Measurements from ENCODE around the gene XIST.
"Not testable (repeated sequence)": the region's sequence is repeated elsewhere in the genome, so short reads cannot be mapped to it uniquely, and the experiment has no call there.

The XIST gene
- 0 to 6.5 (median 0) reads per million in 17 experiments for total RNA-seq

DNA sequence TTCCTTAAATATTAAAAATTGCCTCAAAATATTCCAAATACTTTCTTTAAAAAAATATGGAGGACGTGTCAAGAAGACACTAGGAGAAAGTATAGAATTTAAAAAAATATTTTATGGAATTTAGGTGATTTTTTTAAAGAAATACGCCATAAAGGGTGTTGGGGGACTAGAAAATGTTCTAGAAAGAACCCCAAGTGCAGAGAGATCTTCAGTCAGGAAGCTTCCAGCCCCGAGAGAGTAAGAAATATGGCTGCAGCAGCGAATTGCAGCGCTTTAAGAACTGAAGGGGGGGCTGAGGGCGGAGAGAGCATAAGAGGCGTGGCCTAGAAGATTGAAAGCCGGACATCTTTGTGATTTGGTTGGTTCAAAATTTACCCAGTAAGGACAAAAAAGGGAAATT, at the start of gene XIST:
XIST (minus strand) TSS at position 248 of the 400 bp plus-strand sequence.
- DNase-seq: no peak

DNA sequence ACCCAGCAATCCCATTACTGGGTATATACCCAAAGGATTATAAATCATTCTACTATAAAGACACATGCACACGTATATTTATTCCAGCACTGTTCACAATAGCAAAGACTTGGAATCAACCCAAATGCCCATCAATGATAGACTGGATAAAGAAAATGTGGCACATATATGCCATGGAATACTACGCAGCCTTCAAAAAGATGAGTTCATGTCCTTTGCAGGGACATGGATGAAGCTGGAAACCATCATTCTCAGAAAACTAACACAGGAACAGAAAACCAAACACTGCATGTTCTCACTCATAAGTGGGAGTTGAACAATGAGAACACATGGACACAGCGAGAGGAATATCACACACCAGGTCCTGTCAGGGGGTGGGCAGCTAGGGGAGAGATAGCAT, 45.8 kb upstream of the XIST start:
- DNase-seq: not testable (repeated sequence)

DNA sequence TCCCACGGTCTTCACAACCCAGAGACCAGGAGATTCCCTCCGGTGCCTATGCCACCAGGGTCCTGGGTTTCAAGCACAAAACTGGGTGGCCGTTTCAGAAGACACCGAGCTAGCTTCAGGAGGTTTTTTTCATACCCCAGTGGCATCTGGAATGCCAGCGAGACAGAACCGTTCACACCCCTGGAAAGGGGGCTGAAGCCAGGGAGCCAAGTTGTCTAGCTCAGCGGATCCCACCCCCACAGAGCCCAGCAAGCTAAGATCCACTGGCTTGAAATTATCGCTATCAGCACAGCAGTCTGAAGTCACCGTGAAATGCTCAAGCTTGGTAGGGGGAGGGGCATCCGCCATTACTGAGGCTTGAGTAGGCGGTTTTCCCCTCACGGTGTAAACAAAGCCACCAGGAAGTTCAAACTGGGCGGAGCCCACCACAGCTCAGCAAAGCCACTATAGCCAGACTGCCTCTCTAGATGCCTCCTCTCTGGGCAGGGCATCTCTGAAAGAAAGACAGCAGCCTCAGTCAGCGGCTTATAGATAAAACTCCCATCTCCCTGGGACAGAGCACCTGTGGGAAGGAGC, 40.1 kb upstream of the XIST start:
- DNase-seq: not testable (repeated sequence)

DNA sequence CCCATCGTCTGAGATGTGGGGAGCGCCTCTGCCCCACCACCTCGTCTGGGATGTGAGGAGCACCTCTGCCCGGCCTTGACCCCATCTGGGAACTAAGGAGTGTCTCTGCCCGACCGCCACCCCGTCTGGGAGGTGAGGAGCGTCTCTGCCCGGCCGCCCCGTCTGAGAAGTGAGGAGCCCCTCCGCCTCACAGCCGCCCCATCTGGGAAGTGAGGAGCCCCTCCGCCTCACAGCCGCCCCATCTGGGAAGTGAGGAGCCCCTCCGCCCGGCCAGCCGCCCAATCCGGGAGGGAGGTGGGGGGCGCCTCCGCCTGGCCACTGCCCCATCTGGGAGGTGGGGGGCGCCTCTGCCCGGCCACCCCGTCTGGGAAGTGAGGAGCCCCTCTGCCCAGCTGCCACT, 29.7 kb upstream of the XIST start:
- not testable (repeated sequence) for DNase-seq

DNA sequence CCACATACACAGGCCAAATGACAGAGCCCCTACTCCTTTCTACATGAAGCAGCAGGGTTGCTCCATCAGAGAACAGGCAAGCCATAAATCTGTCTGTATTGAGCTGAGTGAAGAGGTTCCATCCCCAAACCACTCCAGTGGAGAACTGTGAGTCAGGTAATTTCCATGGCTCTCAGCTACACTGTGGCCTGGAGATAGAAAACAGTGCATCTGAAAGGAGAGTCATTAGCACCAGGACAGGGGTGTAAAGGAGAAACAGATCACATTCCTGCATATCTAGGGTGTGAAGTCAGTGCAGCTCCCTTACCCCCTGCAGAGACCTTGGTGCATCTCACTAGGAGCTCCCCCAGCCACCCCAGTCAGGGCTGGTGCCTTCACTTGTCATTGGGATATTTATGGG, 25.2 kb upstream of the XIST start:
- DNase-seq: no peak

DNA sequence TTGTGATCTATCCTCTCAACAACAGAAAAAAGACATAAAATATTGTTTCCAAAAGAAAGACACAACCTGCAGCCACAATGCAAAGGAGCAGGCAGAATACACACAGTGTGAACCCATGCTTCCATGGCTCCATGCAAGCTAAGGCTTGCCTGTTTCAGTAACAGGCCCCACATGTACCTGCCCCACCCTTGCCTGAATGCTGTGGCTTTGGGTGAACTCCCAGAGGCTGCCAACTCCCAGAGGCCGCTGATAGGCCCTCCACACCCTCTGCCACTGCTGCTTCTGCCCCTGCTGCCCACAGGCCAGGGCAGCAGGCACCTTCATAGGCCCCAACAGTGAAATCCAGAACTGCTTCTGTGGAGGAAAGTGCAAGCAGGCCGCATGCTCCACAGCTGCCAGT, 24.4 kb upstream of the XIST start:
- DNase-seq: no peak

DNA sequence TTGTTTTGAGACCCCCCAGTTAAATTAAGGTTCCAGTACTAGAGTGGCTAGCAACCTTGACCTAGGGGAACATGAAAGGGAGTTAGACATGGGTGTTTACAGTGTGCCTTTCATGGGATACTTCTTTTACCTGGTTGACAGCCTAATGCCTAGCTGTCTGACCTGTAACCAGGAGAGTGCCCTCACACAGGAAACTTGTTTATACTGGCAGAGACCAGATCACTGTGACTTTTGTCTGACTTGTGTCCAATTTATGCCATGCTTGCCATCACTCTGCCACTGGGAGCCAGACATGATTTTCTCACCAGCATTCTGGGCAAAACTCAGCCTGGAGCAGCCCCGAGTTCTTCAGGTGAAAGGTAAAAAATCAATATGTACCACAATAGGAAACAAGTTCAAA, 16.4 kb upstream of the XIST start:
- DNase-seq: no peak

DNA sequence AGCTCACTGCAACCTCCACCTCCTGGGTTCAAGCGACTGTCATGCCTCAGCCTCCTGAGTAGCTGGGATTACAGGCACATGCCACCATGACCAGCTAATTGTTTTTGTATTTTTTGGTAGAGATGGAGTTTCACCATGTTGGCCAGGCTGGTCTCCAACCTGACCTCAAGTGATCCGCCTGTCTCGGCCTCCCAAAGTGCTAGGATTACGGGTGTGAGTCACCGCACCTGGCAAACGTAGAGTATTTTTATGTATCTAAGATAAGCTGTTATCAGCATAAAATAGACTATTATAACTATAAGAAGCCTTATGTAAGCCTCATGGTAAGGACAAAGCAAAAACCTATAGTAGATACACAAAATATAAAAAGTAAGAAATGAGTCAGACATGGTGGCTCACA, 14.6 kb upstream of the XIST start:
- DNase-seq: no peak

DNA sequence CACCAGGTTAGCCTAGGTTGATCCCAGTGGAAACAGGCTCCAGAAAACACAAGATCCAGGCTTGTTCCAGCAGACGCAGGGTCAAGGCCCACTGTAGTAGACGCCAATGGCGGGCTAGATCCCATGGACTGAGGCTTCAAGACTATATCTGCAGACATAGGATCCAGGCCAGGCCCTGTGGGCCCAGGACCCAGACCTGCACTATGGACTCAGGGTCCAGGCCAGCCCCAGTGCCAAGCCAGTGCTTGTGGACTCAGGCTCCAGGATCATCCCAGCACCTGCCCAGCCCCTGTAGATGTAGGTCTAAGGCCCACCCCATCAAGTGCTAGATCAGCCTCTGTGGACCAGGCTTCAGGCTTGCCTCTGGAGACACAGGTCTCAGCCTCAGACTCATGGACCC, 11.3 kb upstream of the XIST start:
- DNase-seq: no peak

DNA sequence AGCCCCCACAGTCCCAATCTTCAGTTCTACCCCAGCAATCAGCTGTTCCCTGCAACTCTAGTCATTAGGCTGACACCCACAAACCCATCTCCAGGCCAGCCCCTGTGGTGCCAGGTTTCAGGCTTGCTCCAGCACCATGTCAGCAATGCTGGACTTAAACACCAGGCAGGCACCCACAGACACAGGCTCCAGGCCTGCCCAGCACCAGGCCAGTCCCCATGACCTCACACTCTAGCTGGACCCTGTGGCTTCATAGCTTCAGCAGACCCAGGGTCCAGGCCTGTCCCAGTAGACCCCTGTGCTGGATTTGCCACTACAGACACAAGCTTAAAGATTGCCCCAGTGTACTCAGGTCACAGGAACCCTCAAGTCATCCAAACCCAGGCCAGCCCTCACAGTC, 10.8 kb upstream of the XIST start:
- DNase-seq: no peak

DNA sequence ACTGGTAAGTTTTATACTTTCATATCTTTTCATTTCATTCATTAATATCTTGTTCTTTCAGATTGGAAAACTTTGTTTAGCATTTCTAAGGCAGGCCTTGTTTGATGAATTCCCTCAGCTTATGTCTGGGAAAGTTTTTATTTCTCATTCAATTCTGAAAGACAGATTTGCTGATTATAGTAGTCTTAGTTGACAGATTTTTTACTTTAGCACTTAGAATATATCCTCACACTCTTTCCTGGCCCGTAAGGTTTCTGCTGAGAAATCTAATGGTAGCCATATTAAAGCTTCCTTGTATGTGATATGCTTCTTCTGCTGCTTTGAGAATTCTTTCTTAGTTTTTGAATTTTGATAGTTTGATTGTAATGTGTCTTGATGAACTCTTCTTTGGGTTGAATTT, 7.1 kb upstream of the XIST start:
- DNase-seq: no peak

DNA sequence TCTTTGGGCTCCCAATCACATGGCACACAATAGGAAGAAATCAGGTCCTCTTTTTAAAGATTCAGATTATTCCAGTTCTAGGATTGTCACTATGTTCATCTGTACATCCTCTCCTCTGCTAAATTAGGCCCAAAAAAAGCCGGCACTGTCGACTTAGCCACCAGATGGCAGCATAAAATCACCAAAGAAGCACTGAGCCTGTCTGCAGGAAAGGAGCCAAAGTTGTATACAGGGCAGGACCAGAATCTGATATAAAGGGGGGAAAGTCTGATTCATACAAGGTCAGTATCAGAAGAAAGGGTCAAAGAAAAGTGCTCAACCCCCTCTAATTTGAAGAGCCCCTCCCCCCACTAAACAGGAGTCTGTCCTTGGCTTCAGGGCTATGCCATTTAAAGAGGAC, 3.0 kb upstream of the XIST start:
- peak; percentile 60 to 73 (median 64) for DNase-seq

DNA sequence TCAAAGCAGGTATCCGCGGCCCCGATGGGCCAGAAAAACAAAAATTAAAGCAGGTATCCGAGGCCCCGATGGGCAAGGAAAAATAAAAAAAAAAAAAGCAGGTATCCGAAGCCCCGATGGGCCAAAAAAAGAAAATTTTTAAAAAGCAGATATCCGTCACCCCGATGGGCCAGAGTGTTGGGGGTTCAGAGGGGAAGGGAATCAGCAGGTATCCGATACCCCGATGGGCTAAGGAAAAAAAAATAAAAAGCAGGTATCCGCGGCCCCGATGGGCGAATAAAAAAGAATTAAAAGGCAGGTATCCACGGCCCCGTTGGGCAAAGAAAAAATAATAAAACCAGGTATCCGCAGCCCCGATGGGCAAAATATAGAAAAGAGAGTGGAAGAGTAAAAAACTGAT, 492 bp downstream of the XIST start:
- DNase-seq: no peak

DNA sequence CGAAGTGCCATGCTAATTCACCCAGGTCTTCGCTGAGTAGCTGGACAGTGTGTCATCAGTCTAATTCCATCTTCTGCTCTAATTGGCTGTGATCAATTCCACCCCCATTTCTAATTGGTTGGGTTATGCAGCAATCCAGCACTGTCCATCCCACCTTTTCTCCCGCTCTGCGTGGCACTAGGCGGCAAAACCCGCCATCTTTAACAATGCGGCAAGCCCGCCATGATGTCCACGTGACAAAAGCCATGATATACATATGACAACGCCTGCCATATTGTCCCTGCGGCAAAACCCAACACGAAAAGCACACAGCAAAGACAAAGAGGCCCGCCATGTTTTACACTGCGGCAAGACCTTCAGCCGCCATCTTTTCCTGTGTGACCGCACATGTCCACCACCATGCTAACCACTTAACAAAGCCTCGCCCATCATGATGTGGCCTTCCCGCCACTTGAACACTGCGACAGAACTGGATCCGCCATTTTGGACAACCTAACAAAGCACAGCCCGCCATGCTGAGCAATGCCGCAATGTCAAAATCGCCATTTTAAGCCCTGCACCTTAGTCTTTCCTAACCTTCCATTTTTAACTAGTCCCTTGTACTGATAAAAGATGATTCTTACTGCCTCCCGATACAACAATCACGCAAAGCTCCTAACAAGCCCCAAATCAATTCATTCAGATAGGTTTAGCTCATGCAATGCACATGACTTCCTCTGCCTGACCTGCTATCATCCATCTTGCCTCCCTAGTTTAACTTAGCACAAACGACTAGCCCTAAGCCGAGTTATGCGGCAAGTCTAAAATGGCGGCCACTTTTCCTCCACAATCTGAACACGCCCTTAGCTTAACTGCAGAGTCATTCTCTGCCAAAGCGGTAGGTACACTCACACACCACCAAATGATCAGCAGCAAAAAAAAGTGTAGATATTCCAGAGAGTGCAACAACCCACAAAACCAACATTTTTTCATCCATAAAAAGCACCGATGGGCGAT, 1.2 kb downstream of the XIST start:
- no peak for DNase-seq

DNA sequence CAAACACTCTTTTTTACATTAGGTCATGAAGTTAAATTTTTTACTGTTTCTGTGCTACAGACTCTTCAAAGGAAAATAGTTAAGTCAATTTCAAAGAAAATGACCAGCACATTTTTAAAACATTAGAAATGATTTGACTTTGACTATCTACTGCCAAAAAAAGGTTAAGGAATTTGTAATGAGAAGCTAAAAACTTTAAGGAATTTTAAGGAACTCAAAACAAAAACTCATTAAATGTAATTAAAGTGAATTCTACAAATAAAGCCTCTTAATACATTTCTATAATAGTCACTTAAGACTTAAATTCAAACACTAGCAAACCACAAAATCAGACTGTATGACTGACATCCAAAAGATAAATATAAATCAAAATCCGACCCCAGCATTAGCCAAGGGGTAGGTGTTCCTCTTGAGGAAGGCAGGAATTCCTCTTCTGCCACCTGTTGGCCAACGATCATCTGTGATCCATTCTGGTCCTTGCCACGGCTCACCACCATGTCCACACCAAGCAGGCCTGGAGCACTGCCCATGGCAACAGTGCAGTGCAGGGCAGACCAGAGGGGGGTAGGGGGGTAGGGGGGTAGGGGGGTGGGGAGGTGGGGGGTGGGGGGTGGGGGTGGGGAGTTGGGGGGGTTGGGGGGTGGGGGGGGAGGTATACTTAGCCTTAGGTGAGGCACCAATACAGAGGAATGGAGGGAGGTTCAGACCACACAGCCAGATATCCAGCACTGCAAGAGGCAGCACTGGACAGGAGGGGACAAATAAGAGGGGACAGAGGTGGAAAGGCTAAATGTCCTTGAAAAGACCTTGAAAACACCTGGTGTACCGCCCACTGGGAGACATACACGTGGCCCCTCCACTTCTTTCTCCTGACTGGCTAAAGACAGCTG, 2.1 kb downstream of the XIST start:
- peak in 3 of 4 experiments; percentile 1 to 4 (median 4) for DNase-seq

DNA sequence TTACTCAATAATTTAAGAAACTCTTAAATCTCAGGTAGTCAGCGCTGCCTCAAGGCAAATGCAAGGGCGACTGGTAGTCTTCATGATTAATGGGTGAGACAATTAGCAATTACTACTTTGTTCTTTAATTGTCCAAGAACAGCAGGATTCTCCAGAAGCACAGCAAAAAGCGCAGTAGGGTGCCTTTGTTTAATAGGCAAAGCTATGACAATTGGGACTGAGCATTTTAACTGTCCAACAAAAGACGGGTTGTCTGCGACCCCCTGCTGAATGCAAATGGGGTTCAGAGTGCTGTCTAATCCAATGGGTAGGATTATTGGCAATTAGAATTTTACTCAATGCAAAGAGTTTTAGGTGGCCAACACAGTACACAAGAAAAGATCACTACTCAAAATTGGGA, 3.4 kb downstream of the XIST start:
- DNase-seq: no peak

DNA sequence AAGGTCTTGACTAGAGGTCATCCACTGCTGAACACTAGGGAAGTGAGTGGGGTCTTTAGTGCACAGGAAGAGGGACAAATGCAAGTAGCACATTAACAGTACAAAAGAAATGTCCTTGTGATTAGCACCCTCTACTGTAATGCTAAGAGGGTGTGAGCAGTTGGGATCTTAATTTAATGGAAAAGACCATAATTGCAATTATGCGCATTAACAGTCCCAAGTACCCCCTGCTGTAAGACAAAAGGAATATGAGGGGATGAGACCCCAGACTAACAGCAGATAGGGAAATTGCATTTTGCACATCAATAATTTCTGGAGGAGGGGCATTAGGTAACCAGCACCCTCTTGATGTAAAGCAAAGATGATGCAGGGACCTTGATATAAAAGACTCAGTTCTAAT, 4.5 kb downstream of the XIST start:
- DNase-seq: no peak

DNA sequence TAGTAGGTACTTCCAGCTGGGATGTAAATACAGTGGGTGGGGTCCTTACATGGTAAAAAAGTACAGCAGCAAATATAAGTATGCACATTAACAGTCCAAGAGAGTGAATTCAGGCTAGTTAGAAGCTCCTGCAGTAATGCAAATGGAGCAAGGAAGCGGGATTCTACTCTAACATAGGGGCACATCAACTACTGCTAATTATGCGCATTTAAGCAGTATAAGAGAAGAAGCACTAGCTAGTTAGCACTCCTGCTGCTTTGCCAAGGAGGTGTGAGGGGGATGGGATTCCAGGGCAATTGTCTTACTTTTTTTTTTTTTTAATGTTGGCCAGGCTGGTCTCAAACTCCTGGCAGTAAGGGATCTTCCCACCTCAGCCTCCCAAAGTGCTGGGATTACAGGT, 5.4 kb downstream of the XIST start:
- DNase-seq: no peak

DNA sequence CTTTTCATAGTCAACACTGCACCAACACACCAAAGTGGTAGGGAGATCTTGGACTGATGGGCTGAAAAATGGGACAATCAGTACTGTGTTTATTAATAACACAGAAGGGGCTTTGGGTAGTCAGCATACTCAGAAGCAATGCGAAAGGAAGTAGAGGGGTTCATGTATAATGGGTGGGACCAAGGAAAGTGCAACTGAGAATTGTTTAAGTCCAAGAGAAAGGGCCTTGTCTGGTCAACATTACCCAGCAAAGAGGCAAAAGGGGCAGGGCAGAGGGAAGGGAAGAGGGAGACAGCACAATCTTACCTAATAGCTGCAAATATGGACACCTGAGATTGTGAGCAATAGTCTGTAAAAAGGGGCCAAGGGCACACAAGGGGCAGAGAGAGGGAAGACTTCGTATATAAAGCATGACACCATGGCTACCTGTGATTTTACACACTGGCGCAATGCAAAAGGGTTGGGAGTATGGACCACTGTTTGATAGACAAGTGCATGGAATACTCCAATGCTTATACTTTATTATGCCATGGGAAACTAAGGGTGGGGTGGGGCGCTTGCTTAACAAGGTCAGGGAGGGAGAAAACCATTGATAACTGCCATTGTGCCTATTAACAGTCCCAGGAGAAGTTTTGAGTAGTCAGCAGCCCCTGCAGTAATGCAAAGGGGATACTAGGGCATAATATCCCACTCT, 9.8 kb downstream of the XIST start:
- no peak for DNase-seq

DNA sequence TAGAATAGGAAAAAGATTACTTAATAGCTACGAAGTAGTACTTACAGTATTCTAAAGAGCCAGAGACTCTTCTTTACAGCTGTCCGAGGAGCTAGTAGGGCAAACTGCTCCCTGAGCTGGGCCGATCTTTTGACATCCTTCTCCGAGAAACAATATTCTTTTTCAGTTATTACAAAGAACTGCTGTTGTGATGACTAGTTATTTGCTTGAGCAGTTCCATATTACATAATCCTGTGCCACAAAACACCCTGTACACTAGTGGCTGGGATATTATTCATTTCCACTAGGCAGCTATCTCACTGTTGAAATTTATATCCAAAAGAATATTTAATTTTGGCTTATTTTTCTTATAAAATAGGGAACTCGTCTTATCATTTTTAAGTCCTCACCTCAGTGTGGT, 11.2 kb downstream of the XIST start:
- no peak for DNase-seq

DNA sequence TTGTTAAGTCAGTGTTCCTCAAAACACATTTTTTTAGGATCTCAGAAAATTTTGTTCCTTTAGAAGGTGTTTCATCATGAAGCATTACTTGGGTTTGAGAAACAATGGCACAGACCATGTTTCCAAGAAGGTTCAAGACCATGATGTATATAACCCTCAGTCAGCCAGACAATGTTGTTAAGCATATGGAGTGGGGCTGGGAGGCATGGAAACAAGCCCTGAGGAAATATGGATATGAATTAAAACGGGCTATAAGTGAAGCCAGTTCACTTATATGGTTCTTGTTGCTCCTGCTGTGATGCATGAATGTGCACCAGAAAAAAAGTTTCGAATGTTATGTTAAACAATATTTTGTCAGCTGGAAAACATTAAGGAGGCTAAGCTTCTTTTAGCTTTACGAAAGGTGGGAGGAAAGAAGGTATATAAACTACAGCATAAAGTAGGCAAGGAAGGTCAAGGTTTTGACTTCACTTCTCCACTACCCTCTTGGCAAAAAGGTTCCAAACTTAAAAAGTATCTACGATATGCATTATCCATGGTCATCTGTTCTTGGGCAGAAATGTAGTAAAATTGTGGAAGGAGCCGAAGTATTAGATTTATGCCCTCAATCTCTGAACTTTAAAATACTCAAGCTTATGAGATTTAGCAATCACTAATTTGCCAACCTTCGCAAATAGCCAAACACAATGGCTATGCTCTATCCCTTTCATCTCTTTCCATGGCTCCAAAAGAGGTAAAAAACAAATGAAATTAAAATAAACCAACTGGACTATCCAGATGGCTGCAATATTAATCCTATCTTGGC, 12.2 kb downstream of the XIST start:
- DNase-seq: no peak

DNA sequence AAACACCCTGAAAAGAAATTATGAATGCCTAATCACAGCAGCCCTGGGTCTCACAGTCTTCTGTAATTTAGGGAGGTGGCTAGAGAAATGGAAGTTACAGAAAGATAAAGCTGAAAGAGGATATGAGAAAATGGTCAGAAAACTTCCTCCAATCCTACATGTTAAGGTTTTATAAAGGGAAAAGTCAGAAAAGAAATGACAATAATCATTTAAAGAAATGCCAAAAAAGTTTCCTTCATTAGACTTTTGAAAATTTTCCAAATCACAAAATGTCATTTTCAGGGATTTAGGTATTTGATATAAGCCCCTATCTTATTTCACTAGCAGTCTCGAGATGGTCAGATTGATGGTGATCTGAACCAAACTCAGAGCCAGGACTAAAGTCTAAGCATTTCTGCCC, 13.4 kb downstream of the XIST start:
- DNase-seq: no peak

Data from suppressor macrophage (primary cell).